ENCODE data around the gene PODN.

PODN gene

DNA sequence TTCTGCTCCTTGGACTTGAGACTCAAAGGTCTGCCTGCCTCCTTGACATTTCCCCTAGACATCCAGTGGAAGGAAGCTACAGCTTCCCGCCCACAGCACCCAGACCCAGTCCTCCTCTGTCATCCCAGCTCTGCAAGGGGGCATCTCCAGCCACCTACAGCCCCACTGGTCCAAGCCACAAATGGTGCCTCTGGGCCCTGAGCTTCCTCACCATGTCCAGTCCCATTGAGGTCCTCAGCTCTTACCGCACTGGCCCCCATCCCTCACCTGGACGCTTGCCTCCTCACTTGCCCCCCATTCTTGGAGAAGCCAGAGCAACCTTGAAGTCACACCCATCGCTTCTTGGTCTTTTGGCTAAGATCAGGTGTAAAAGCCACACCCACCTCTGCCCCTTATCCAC lies 13.2 kb downstream of the PODN start:
- Histone ChIP-seq H2AFZ (ENCODE audit: low read length) (no peak overlapping the region), H3K36me3 (ENCODE audit: insufficient read depth, low read length) (no peaks in the 10 kb centered on the region), H3K27me3 (ENCODE audit: insufficient read depth, low read length) (peaks cover 3% of the 10 kb centered on the region), H3K4me2 (ENCODE audit: low read length) (no peak overlapping the region), H3K9ac (ENCODE audit: low read length) (no peak overlapping the region), H4K20me1 (ENCODE audit: insufficient read depth, low read length) (no peaks in the 10 kb centered on the region), H3K4me3 (ENCODE audit: low read depth, low read length, poor library complexity, severe bottlenecking) (no peak overlapping the region), H3F3A (ENCODE audit: insufficient read depth, low read length) (no peaks in the 10 kb centered on the region), H3K27ac (ENCODE audit: low read depth, low read length, poor library complexity, severe bottlenecking) (no peak overlapping the region), H3K9me2 (ENCODE audit: low read depth, low read length) (no peaks in the 10 kb centered on the region), H3K79me2 (ENCODE audit: insufficient read depth, low read length) (no peaks in the 10 kb centered on the region), H3K9me3 (ENCODE audit: low read length) (no peaks in the 10 kb centered on the region), H3K4me1 (ENCODE audit: insufficient read depth, low read length, severe bottlenecking) (no peaks in the 10 kb centered on the region)
- no peak for TF ChIP-seq EZH2 (IDR thresholded peaks at IDR 0.05; ENCODE audit: borderline replicate concordance, low read length)
- TF ChIP-seq, protein P1, sequence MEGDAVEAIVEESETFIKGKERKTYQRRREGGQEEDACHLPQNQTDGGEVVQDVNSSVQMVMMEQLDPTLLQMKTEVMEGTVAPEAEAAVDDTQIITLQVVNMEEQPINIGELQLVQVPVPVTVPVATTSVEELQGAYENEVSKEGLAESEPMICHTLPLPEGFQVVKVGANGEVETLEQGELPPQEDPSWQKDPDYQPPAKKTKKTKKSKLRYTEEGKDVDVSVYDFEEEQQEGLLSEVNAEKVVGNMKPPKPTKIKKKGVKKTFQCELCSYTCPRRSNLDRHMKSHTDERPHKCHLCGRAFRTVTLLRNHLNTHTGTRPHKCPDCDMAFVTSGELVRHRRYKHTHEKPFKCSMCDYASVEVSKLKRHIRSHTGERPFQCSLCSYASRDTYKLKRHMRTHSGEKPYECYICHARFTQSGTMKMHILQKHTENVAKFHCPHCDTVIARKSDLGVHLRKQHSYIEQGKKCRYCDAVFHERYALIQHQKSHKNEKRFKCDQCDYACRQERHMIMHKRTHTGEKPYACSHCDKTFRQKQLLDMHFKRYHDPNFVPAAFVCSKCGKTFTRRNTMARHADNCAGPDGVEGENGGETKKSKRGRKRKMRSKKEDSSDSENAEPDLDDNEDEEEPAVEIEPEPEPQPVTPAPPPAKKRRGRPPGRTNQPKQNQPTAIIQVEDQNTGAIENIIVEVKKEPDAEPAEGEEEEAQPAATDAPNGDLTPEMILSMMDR (IDR thresholded peaks at IDR 0.05; ENCODE audit: low read length): no peak

DNA sequence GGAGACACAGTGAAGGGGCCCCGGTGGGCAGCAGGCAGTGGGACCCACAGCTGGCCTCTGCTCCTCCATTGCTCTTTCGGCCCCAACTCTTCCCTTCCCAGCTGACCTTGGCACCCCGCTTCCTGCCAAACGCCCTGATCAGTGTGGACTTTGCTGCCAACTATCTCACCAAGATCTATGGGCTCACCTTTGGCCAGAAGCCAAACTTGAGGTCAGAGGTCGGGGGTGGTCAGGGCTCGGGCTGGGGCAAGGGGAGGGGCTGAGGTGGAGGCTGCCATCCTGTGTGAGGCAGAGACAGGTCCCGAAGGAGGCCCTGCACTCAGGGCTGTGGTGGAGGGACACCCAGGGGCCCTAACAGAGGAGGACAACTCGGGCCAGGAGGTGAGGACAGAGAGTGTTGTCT lies 13.7 kb downstream of the PODN start:
- Histone ChIP-seq H3K4me1 (ENCODE audit: insufficient read depth, low read length, severe bottlenecking) (no peaks in the 10 kb centered on the region), H3K27me3 (ENCODE audit: insufficient read depth, low read length) (peaks cover under 1% of the 10 kb centered on the region), H3K36me3 (ENCODE audit: insufficient read depth, low read length) (no peaks in the 10 kb centered on the region), H4K20me1 (ENCODE audit: insufficient read depth, low read length) (no peaks in the 10 kb centered on the region), H3K9me3 (ENCODE audit: low read length) (no peaks in the 10 kb centered on the region), H2AFZ (ENCODE audit: low read length) (no peak overlapping the region), H3K4me3 (ENCODE audit: low read depth, low read length, poor library complexity, severe bottlenecking) (no peak overlapping the region), H3F3A (ENCODE audit: insufficient read depth, low read length) (no peaks in the 10 kb centered on the region), H3K9me2 (ENCODE audit: low read depth, low read length) (no peaks in the 10 kb centered on the region), H3K79me2 (ENCODE audit: insufficient read depth, low read length) (no peaks in the 10 kb centered on the region), H3K4me2 (ENCODE audit: low read length) (no peak overlapping the region), H3K9ac (ENCODE audit: low read length) (no peak overlapping the region), H3K27ac (ENCODE audit: low read depth, low read length, poor library complexity, severe bottlenecking) (no peak overlapping the region)
- no peak for TF ChIP-seq EZH2 (IDR thresholded peaks at IDR 0.05; ENCODE audit: borderline replicate concordance, low read length)
- TF ChIP-seq, protein P1 (IDR thresholded peaks at IDR 0.05; ENCODE audit: low read length): no peak

GRCh38 chr1:53076165-53076564 lies 14.2 kb downstream of the PODN start:
- H4K20me1 ChIP-seq (ENCODE audit: insufficient read depth, low read length): no peaks in the 10 kb centered on the region
- H3K9ac ChIP-seq (ENCODE audit: low read length): no peak overlapping the region
- no peak overlapping the region for H3K4me3 ChIP-seq (ENCODE audit: low read depth, low read length, poor library complexity, severe bottlenecking)
- H3K36me3 ChIP-seq (ENCODE audit: insufficient read depth, low read length): no peaks in the 10 kb centered on the region
- no peaks in the 10 kb centered on the region for H3K79me2 ChIP-seq (ENCODE audit: insufficient read depth, low read length)
- H2AFZ ChIP-seq (ENCODE audit: low read length): no peak overlapping the region
- no peaks in the 10 kb centered on the region for H3K9me2 ChIP-seq (ENCODE audit: low read depth, low read length)
- TF ChIP-seq, protein P1 (IDR thresholded peaks at IDR 0.05; ENCODE audit: low read length): no peak
- no peak for TF ChIP-seq EZH2 (IDR thresholded peaks at IDR 0.05; ENCODE audit: borderline replicate concordance, low read length)
- H3K27me3 ChIP-seq (ENCODE audit: insufficient read depth, low read length): peaks cover 4% of the 10 kb centered on the region
- no peak overlapping the region for H3K27ac ChIP-seq (ENCODE audit: low read depth, low read length, poor library complexity, severe bottlenecking)
- H3K4me1 ChIP-seq (ENCODE audit: insufficient read depth, low read length, severe bottlenecking): no peaks in the 10 kb centered on the region
- no peaks in the 10 kb centered on the region for H3F3A ChIP-seq (ENCODE audit: insufficient read depth, low read length)
- H3K9me3 ChIP-seq (ENCODE audit: low read length): no peaks in the 10 kb centered on the region
- no peak overlapping the region for H3K4me2 ChIP-seq (ENCODE audit: low read length)

Data from OCI-LY1 (cell line).